Stimulated activated CD4-positive, alpha-beta T cell treated with anti-CD3 and anti-CD28 coated beads, Interleukin-2, amount 100 ng/mL, for 24 hours (primary cell): Measurements from ENCODE around the gene ZNF354C.

Experiments used
- DNase-seq, 2 donors: peaks; one replicate each; pipeline ENCODE4 v3.0.0-alpha.2; 2020

Gene ZNF354C

GRCh38 chr5:179114756-179115155 is 54.6 kb downstream of the ZNF354C start:
- no peak for DNase-seq

GRCh38 chr5:179115307-179115706 is 55.1 kb downstream of the ZNF354C start:
- DNase-seq, result no peak

DNA sequence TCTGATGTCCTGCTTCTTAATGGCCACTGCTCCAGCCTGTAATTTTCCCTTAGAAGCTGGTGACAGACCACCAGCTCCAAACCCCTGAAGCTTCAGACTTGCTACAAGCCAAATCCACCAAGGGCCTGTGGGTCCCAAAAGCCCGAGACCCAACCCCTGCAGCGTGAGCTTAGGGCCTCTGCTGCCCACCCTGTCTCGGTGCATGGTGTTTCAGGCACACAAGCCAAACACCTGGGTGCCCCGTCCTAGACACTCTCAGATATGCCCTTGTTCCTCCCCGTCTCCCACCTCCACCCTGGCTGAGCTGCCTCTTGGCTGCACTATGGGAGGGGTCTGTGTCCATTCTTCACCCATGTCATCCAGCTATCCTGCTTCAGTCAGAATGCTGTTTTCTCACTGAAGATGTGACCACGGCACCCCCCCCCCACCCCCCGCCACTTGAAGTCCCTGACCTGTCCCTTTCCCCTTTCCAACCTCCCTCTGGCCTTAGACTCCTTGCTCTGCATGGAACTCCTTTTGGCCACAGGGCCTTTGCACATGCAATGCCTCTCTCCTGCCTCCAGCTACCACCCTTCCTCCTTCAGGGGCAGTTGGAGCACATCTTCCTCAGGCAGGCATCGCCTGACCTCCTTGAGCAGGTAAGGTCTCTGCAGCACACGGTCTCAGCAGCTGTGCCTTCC is 55.8 kb downstream of the ZNF354C start:
- no peak for DNase-seq

DNA sequence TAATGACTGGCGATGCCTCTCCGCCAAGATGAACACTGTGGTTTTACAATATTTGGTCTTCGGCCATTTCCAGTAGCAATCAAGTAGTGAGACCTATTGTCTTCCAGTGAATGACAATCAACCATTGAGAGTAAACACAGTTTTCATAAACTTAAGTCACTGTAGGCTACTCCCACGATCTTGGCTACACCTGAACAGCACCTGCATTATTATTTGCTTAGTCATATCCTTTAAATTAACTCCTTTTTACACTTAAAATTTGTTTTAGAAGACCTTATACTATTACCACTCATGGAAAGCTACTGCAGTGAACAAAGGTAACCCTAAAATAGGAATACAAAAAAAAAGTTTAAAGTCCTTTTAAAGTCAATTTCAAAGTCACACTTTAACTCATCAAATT is 58.2 kb downstream of the ZNF354C start:
- DNase-seq, result no peak

DNA sequence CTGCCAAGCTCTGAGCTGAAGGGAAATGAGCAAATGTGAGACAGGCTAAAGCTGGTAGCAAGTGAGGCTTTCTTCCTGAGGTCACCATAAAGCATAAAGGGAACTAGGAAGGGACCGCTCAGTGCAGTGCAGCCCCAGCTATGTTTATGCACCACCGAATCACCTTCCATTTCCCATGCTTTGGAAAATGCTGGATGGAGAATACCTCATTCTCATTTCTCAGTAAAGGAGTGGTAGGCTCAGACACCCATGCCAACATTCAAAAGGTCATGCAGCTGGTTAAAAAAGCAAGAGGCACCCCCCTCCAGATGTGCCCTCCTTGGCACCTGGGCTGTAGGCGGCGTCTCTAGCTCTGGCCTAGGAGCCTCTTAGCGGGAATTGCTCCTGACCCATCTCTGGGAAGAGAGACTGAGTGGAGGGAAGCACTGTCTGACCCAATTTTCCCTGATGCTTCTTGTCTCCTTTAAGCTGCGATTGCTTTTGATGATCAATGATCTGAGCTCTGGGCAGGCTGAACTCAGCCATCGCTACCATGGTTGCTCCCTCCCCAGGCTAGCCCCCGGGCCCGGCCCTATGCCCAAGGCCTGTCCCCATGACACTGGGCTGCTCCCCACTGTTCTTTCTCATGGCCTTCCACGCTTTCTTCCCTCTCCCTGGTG is 58.7 kb downstream of the ZNF354C start:
- no peak for DNase-seq

DNA sequence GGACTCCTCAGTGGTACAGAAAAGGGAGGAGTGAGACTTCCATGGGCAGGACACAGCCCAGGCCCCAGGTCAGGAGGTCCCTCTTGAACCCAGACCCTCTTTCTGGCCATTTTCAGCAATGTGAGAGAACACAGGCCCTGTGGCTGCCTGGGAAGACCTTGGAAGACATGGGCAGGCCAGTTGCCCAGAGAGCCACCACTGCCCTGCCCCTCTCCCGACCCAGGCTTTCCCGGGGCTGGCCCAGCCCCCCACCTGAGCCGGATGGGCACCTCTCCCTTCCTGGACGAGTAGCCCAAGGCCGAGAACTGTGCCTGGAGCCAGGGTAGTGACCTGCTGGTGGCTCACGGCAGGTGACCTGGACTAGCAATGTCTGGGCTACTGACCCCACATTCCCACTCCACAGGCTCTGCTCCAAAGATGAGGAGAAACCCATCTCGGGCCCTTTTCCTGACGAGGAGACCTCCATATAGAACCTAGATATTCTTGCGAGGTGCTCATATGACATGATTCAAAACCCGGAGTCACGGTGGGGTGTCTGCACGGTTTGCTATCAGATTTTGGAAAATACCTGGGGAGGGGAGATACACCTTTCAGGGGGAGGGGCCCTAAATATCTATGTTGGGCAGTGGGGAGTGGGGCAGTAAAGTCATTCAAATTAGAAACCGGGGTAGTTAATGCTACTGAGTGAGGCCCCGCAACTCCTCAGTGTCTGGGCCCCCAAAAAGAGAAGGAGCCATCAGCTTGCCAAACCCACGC is 59.4 kb downstream of the ZNF354C start:
- no peak for DNase-seq

DNA sequence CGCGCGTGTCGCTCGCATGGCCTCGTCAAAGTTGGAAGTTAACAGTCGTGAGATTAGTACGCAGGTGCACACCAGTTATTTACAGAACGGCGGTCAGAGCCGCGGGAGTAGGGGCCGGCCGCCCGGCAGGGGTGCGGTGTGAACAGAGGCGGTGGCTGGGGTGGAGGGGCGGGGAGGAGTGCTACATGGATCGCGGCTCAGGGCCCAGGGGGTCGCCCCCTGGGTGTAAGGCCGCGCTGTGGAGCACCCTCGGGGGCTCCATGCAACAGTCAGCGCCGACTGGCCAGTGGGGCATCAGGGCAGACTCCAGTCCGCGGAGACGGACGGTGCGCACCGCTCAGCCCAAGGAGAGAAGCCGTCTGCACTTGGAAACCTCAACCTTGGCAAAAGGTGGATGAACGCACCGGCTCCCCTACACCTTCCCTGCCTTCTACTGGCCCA is 60.3 kb downstream of the ZNF354C start:
- no peak for DNase-seq

- no peak for DNase-seq
These were observed 60.9 kb downstream of the ZNF354C start for GRCh38 chr5:179120951-179121666.

GRCh38 chr5:179121667-179122111 is 61.5 kb downstream of the ZNF354C start:
- DNase-seq, result no peak

- DNase-seq, result no peak
These were observed 62.4 kb downstream of the ZNF354C start for GRCh38 chr5:179122411-179123108.

GRCh38 chr5:179123109-179123426 is 62.9 kb downstream of the ZNF354C start:
- DNase-seq, result no peak

DNA sequence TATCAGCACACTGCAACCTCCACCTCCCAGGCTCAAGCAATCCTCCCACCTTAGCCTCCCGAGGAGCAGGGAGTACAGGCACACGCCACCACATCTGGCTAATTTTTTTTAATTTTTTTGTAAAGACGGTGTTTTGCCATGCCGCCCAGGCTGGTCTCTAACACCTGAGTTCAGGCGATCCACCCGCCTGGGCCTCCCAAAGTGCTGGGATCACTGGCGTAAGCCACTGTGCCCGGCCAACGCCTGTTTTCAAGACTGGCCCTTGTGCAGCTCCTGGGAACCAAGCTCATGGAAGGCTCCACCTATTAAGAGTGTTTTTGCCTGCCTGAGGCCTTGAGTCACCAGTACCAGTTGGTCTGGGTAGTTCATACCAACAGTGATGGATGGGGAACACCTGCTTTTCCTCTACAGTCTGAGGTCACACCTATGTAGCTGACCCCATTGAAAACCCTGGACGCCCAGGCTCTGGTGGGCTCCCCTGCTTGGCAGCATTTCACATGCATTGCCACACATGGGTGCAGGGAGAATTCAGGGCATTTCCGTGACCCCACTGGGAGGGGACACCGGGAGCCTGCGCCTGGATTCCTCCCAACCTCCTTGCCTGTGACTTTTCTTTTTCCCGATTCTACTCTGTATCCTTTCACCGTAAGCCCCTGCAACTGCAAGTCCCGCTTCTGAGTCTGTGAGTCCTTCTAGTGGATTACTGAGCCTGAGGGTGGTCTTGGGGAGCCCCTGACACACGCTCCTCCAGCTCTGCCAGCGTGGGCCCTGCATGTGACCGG is 63.5 kb downstream of the ZNF354C start:
- DNase-seq, result no peak

DNA sequence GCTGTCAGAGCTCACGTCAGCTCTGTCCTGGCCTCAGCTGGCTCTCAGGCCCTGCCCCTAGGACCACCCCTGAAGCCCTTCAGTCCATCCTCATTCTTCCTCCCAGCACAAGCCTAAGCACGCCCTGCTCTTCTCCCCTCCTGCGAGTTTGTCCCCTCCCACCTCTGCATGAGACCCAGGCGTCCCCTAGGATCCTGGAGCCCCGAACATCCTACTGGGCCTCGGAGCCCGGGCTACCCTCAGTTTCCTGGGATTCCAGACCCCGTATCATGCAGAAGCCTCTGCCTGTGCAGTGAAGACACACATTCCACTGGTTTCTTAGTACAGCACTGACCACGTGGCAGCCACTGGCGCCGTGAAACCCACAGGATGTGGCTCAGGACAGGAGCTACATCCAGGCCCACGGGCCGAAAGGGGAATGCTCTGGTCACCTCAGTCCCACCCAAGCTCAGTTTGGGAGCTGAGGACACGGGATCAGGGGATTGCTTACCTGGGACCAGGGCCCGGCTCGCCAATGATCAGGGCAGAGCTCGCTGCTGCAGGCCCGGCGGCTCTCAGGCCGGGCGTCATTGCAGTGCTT is 64.2 kb downstream of the ZNF354C start:
- no peak for DNase-seq

GRCh38 chr5:179124853-179125788 is 64.9 kb downstream of the ZNF354C start:
- DNase-seq, result peak in 1 of 2 donors; percentile 11

DNA sequence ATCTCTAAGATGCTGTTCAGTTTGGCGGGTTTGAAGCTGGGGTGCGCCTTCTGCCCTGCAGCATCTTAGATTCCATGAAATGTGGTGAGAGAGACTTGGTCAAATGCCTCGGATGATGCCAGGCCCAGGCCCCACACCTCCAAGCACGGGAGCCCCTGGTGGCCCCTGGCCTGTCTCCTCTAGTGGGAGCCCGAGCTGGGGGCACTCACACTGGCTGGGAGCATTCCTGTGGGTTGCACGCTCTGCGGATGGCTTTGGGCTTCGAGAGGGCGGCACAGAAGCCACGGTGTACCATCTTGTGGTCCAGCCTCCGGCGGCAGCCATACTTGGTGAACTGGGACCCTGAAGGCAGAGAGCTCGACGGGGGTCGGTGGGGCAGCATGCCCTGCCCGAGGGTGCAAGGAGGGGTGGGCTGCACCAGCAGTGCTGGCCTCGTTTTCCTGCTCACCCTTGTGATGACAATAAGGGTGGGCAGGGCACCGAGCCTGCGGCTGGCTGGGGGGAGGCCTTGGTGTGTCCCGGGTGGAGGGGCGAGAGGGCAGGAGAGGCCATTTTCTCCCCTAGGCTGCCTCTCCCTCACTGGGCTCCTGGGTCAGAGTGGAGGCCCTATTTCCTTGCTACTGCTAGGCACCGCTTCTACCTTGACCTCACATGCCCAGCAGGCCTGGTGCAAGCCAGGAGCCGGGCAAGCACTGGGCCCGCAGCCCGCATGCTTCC is 65.8 kb downstream of the ZNF354C start:
- no peak for DNase-seq

DNA sequence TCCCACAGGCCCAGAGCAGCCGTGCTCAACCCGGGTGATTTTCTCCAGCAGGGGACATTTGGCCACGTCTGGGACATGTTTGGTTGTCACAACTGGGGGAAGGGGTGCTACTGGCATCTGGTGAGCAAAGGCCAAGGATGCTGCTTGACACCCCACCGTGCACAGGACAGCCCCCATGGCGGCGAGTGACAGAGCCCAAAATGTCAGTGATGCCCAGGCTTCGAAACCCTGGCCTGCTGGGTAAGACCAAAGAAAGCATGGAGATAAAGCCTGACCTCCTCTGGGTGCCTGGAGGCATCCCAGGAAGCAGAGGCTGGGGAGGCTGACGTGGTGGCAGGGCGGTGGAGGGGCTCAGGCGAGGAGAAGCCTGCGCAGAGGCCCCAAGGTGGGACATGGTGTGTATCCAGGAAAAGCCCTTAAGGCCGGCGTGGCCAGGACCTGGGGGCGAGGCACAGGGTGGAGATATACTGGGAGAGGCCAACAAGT is 66.4 kb downstream of the ZNF354C start:
- DNase-seq, result peak in 1 of 2 donors; percentile 8

- DNase-seq, result no peak
These were observed 67.2 kb downstream of the ZNF354C start for GRCh38 chr5:179127136-179128040.

- DNase-seq, result no peak
These were observed 67.8 kb downstream of the ZNF354C start for GRCh38 chr5:179128041-179128365.
